GM21786 (cell line): Measurements from ENCODE around the gene GARIN1A.

ENCODE experiments used
- ATAC-seq: cut with Tn5 transposase; IDR thresholded peaks from one replicate; pipeline ENCODE4 v1.9.1; 2021; ENCODE audit not compliant: unreplicated experiment

GARIN1A gene

DNA sequence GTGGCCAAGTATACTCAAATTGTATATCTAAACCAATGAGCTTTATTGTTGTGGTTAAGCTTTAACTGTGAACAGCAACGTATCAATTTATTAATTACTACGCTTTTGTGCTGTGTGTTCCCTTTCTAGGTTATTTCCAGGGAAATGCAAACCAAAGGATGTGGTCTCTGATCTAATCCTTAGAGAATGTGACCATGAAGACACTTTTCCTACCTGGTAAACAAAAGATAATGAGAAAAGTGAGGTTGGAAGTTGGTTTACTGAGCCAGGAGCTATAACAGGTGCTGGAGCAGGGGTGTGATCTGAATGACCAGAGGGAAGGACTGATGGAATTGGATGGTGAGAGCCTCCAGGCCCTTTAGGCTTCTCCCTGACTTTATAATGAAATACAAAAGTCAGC lies 41.7 kb downstream of the GARIN1A start:
- ATAC-seq: no peak

DNA sequence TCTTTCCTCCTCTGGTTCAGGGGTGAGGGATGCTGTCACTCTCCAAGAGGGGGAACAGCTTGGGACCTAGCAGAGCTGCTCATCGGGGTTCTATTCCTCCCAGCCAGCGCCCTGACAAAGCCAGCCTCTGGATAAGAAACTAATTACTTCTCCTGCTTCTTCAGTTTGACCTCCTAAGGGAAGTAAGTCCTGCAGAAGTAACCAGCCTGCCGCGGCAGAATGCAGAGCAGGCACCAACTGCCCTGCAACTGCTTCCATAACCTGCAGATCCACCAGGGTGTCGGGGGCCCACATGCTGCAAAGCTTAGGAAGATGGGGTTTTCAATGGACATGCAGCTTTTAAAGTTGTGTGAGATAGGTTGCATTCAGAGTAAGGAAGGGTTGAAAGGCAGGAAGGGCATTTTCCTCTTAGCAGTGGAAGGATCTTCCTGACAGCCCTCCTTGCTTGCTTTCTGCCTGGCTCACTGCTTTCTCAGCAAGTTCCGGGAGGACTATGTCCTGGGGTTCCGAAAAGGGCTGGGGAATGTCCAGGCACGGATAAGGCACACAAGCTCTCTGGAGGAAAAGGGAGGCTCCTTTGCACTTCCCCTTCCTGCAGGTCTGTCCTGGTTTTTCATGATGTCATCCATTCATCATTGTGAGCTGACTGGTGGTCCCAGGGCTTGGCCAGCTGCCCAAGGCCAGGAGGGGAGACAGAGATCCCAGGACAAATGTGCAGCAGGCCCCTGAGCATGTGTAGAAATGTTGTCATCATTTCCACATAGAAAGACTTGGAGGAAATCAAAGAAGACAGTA lies 42.8 kb downstream of the GARIN1A start:
- no peak for ATAC-seq

DNA sequence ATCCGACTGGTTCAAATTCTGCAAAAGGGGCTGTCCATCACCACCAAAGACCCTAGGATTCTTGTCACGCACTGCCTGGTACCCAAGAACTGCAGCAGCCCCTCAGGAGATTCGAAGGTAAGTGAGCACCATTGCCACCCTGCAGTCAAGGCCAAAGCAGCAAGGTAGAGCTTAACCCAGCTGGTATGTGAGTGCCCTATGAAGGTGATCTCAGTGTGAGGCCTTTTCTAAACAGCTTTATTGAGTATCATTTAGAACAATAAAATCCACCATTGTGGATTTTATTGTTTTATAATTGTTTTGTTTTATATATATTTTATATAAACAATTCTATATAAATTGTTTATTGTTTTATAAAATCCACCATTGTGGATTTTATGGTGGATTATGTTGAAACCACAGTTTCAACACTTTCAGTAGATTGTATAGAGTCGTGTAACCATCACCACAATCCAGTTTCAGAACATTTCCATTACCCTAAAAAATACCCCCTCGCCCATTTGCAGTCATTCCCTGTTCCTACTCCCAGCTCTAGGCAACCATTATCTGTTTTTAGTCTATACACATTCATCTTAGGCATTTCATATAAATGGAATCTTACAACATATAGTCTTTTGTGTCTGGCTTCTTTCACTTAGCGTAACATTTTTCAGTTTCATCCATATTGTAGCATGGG lies 47.0 kb downstream of the GARIN1A start:
- no peak for ATAC-seq

DNA sequence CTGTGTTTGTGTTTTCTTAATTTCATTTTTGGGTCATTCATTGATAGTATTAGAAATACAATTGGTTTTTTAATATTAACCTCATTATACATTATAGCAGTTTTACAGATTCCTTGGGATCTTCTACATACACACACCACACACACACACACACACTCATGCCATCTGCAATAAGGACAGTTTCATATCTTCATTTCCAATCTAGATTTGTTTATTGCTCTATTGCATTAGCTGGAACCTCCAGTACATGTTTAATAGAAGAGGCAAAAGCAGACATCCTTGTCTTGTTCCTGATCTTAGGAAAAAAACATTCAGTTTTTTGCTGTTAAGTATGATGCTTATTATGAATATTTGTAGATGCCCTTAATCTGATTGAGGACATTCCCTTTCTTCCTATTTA lies 49.3 kb downstream of the GARIN1A start:
- no peak for ATAC-seq
